ENCODE data around the gene AGR2. TPM values are rescaled to one million over a fixed set of nuclear protein-coding genes. Genes with fewer than 3 reads are reported as not detected.

Gene AGR2
- total RNA-seq, 1 experiment from 2014 or later: 0.93 TPM

- H2AFZ ChIP-seq (ENCODE audit: low read depth, low read length, poor library complexity, severe bottlenecking): no peak overlapping the region
- no TSS peak for BruUV-seq (replicated peaks)
- intact Hi-C loops (cut with micrococcal nuclease): loop anchor here (2.0 kb wide), 1 partner anchor 66 kb away; no protein-coding TSS in a partner anchor
- DNase-seq (ENCODE audit: low read depth, low spot score): no peak
- H3K4me1 ChIP-seq (ENCODE audit: control insufficient read depth in 1 of 2, insufficient read depth in 2 of 2, low read length in 2 of 2): peaks cover 0 to 14% of the 10 kb centered on the region in 2 experiments; a peak in 2 of 4 replicates
- H3K9me3 ChIP-seq (ENCODE audit: control insufficient read depth in 1 of 2, insufficient read depth in 1 of 2, low read depth in 1 of 2, low read length in 2 of 2): no peaks in the 10 kb centered on the region
- no peaks in the 10 kb centered on the region for H3K9me2 ChIP-seq (ENCODE audit: insufficient read depth)
- POLR2A ChIA-PET: no interaction called here
- H3K27ac ChIP-seq (ENCODE audit: low read depth, low read length): no peak overlapping the region
- ATAC-seq: no peak
- H3K4me2 ChIP-seq (ENCODE audit: low read length): no peak overlapping the region
- H3K36me3 ChIP-seq (ENCODE audit: control insufficient read depth in 1 of 2, insufficient read depth in 2 of 2, low read length in 2 of 2): no peaks in the 10 kb centered on the region
- RAD21 ChIA-PET (ENCODE audit: low non-redundant PET in 1 of 2, low total read pairs in 2 of 2, uncharacterized antibody in 2 of 2, unreplicated experiment in 2 of 2): no interaction called here
- TF ChIP-seq YY1 (IDR thresholded peaks at IDR 0.05; ENCODE audit: extremely low read depth, insufficient replicate concordance, low read depth, low read length) (no peak), POLR2AphosphoS5 (IDR thresholded peaks at IDR 0.05; ENCODE audit: low read depth, low read length) (no peak), ZNF274 (IDR thresholded peaks at IDR 0.05; ENCODE audit: low read depth, low read length) (no peak), ZBTB33 (IDR thresholded peaks at IDR 0.05; ENCODE audit: extremely low read depth, insufficient replicate concordance, low read length) (no peak), EZH2 (IDR thresholded peaks at IDR 0.05) (no peak), SIN3A (IDR thresholded peaks at IDR 0.05; ENCODE audit: low read depth) (no peak), EGR1 (IDR thresholded peaks at IDR 0.05; ENCODE audit: low read depth) (no peak), ZFX (IDR thresholded peaks at IDR 0.05) (no peak), POLR2A (IDR thresholded peaks at IDR 0.05; ENCODE audit: borderline replicate concordance, extremely low read depth, insufficient read depth, insufficient read length) (no peak), ELF1 (IDR thresholded peaks at IDR 0.05; ENCODE audit: borderline replicate concordance, low read depth) (no peak), ATF3 (IDR thresholded peaks at IDR 0.05) (no peak)
- no peaks in the 10 kb centered on the region for H3K79me2 ChIP-seq (ENCODE audit: insufficient read depth, low read length)
- CTCF ChIA-PET: no interaction called here
- no peaks in the 10 kb centered on the region for H4K20me1 ChIP-seq (ENCODE audit: insufficient read depth)
- no peak overlapping the region for H3K9ac ChIP-seq (ENCODE audit: low read length)
- H3K27me3 ChIP-seq (ENCODE audit: insufficient read depth, low read length): no peaks in the 10 kb centered on the region
- no peak overlapping the region for H3K4me3 ChIP-seq (replicated peaks in 1 of 2; ENCODE audit: low read depth in 1 of 2, low read length in 2 of 2)
These were observed 62.3 kb downstream of the AGR2 start for GRCh38 chr7:16742547-16742946.

Other genes with a start within 250 kb of the AGR2 start
- gene ANKMY2, start 159.2 kb downstream of the AGR2 start, total RNA-seq (2021; ENCODE audit: unreplicated experiment): 24.9 TPM
- gene BZW2, start 158.8 kb downstream of the AGR2 start, total RNA-seq (2021; ENCODE audit: unreplicated experiment): 119 TPM
- gene TSPAN13, start 51.2 kb downstream of the AGR2 start, total RNA-seq (2021; ENCODE audit: unreplicated experiment): 18.5 TPM
- not detected for gene AGR3, start 77.0 kb upstream of the AGR2 start, total RNA-seq (2021; ENCODE audit: unreplicated experiment)